GM12878 (cell line): ENCODE results near the gene ABHD8. TPM values are rescaled to one million over a fixed set of nuclear protein-coding genes. Genes with fewer than 3 reads are reported as not detected.

ENCODE experiments used
- ATAC-seq: fragments of 200-7000 bp; cut with Tn5 transposase; 3 replicates; pipeline ENCODE4 v1.9.1; 2020; ENCODE audit warnings: mild to moderate bottlenecking, moderate library complexity
- BruUV-seq: library from RNA; stranded (reverse); fragments of 400-500 nt; replicated peaks from 2 replicates; lab custom pipeline; 2021; lab: Mats Ljungman, UMichigan
- CTCF ChIA-PET: fragments of 300-600 bp; sonication (Branson Sonifier 250); formaldehyde crosslinking; extraction: SDS; loops from one replicate; lab custom pipeline; 2021; ENCODE audit warnings: inconsistent platforms; lab: Yijun Ruan, JAX
- POLR2A ChIA-PET: fragments of 350-600 bp; formaldehyde crosslinking; extraction: SDS; loops from one replicate; lab custom pipeline; 2021; ENCODE audit warnings: inconsistent platforms; lab: Charles Lee
- RAD21 ChIA-PET: fragments of 300-600 bp; sonication (Branson Sonifier 250); formaldehyde crosslinking; loops from one replicate; lab custom pipeline; 2023; ENCODE audit warnings: antibody characterized with exemption; ENCODE audit not compliant: unreplicated experiment; lab: Charles Lee
- SMC1A ChIA-PET: fragments of 300-600 bp; sonication (Branson Sonifier 250); formaldehyde crosslinking; loops from one replicate; lab custom pipeline; 2023; ENCODE audit not compliant: unreplicated experiment, uncharacterized antibody; lab: Charles Lee
- DNase-seq: peaks from one replicate; pipeline ENCODE4 v3.0.0-alpha.2; 2011; ENCODE audit warnings: low read depth, low spot score
- FAIRE-seq: peaks from 3 replicates; lab custom pipeline; 2011; peaks lifted over from hg19 to GRCh38; lab: Jason Lieb, UNC
- H2AFZ ChIP-seq: 2 replicates; pipeline ENCODE4 v1.6.0; 2011; ENCODE audit warnings: low read depth, low read length, control low read depth; ENCODE audit not compliant: control insufficient read depth
- H3K27ac ChIP-seq: 2 replicates; pipeline ENCODE4 v1.5.1; 2011; ENCODE audit warnings: control low read depth; ENCODE audit not compliant: control insufficient read depth, insufficient read depth
- H3K27me3 ChIP-seq, 2 experiments: replicated peaks in 1 of 2; 2 replicates each; pipeline versions ENCODE4 v1.6.0 to v1.6.1; 2011; ENCODE audit warnings: low read length in 1 of 2; ENCODE audit not compliant: control insufficient read depth in 2 of 2, insufficient read depth in 2 of 2
- H3K36me3 ChIP-seq, 2 experiments: 2 replicates each; pipeline ENCODE4 v1.5.1; 2011; ENCODE audit warnings: low read length in 1 of 2; ENCODE audit not compliant: control insufficient read depth in 2 of 2, insufficient read depth in 2 of 2
- H3K4me1 ChIP-seq: 2 replicates; pipeline ENCODE4 v1.6.1; 2011; ENCODE audit warnings: mild to moderate bottlenecking, low read length, moderate library complexity, mixed read lengths; ENCODE audit not compliant: control insufficient read depth, insufficient read depth
- H3K4me2 ChIP-seq: 2 replicates; pipeline ENCODE4 v1.6.0; 2011; ENCODE audit warnings: control low read depth; ENCODE audit not compliant: control insufficient read depth, insufficient read depth
- H3K4me3 ChIP-seq: fragments of 200-600 bp; sonication (generic); 2 replicates; pipeline ENCODE4 v1.5.1; 2016
- H3K79me2 ChIP-seq: 2 replicates; pipeline ENCODE4 v1.6.0; 2011; ENCODE audit warnings: low read length; ENCODE audit not compliant: control insufficient read depth, insufficient read depth
- H3K9ac ChIP-seq: 2 replicates; pipeline ENCODE4 v1.8.0; 2011; ENCODE audit warnings: low read length, control low read depth, mixed read lengths; ENCODE audit not compliant: control insufficient read depth, insufficient read depth
- H3K9me3 ChIP-seq: replicated peaks from 3 replicates; pipeline ENCODE4 v1.5.1; 2011; ENCODE audit warnings: mild to moderate bottlenecking, low read length; ENCODE audit not compliant: control insufficient read depth, insufficient read depth
- H4K20me1 ChIP-seq: 2 replicates; pipeline ENCODE4 v1.6.0; 2011; ENCODE audit not compliant: control insufficient read depth, insufficient read depth
- BCLAF1 ChIP-seq: fragments of 450-650 bp; IDR thresholded peaks from 2 replicates; pipeline ENCODE4 v1.6.1; 2017; ENCODE audit warnings: antibody characterized with exemption, mild to moderate bottlenecking, moderate library complexity
- EED ChIP-seq: sonication (generic); IDR thresholded peaks from 2 replicates; pipeline ENCODE4 v1.6.1; 2016; ENCODE audit warnings: antibody characterized with exemption, low read depth
- IRF4 ChIP-seq: IDR thresholded peaks from 2 replicates; pipeline ENCODE4 v1.6.1; 2011; ENCODE audit warnings: low read depth, low read length
- JUNB ChIP-seq: IDR thresholded peaks from 2 replicates; pipeline ENCODE4 v1.6.1; 2016; ENCODE audit warnings: antibody characterized with exemption, mild to moderate bottlenecking
- MEF2B ChIP-seq: fragments of 450-650 bp; IDR thresholded peaks from 2 replicates; pipeline ENCODE4 v1.6.1; 2018; ENCODE audit warnings: mild to moderate bottlenecking, moderate library complexity; ENCODE audit not compliant: partially characterized antibody, poor library complexity, severe bottlenecking
- MTA3 ChIP-seq: IDR thresholded peaks from 2 replicates; pipeline ENCODE4 v1.6.1; 2012; ENCODE audit warnings: low read length, inconsistent platforms, borderline replicate concordance
- NR2F1 ChIP-seq: fragments of 450-650 bp; conservative IDR thresholded peaks from 2 replicates; pipeline ENCODE4 v1.6.1; 2017; ENCODE audit warnings: mild to moderate bottlenecking
- RBBP5 ChIP-seq: fragments of 200-600 bp; sonication (generic); conservative IDR thresholded peaks from 2 replicates; pipeline ENCODE4 v1.6.1; 2016
- RCOR1 ChIP-seq: conservative IDR thresholded peaks from 2 replicates; pipeline ENCODE4 v1.6.1; 2012; ENCODE audit warnings: low read depth, low read length, improper control_type of control experiment
- RELA ChIP-seq: fragments of 450-650 bp; IDR thresholded peaks from 2 replicates; pipeline ENCODE4 v1.8.0; 2014; ENCODE audit warnings: borderline replicate concordance; ENCODE audit not compliant: partially characterized antibody
- SIX5 ChIP-seq: IDR thresholded peaks from 2 replicates; pipeline ENCODE4 v1.6.1; 2011; ENCODE audit warnings: mild to moderate bottlenecking, low read depth, low read length, moderate library complexity; ENCODE audit not compliant: severe bottlenecking
- TAF1 ChIP-seq: IDR thresholded peaks from 2 replicates; pipeline ENCODE4 v1.6.1; 2011; ENCODE audit warnings: mild to moderate bottlenecking, low read depth, low read length, borderline replicate concordance
- YBX1 ChIP-seq: fragments of 450-650 bp; IDR thresholded peaks from 2 replicates; pipeline ENCODE4 v1.6.1; 2016; ENCODE audit warnings: antibody characterized with exemption
- ZNF217 ChIP-seq: fragments of 450-650 bp; IDR thresholded peaks from 2 replicates; pipeline ENCODE4 v1.6.1; 2017; ENCODE audit warnings: antibody characterized with exemption, mild to moderate bottlenecking
- ZZZ3 ChIP-seq: IDR thresholded peaks from 2 replicates; pipeline ENCODE4 v1.6.1; 2011; ENCODE audit warnings: low read depth; ENCODE audit not compliant: control insufficient read depth, insufficient read length
- WGBS: methylation state at CpG from one replicate; pipeline ENCODE4 v1.1.6; 2016; ENCODE audit warnings: low lambda C conversion rate; ENCODE audit not compliant: insufficient replicate concordance, insufficient coverage; ENCODE audit errors: missing lambda C conversion rate; 5-methylcytosine and 5-hydroxymethylcytosine counted together
- in situ Hi-C: fragments of 300-500 bp; cut with MboI; formaldehyde crosslinking; loops from 9 replicates; pipeline ENCODE4 v1.14.3; 2018; ENCODE audit warnings: mixed read lengths
- intact Hi-C: fragments of 100-400 bp; cut with micrococcal nuclease; formaldehyde crosslinking; loops from one replicate; pipeline ENCODE4 v1.14.2; 2022; ENCODE audit not compliant: unreplicated experiment
- polyA plus RNA-seq, 11 experiments: library from polyadenylated mRNA; depleted of rRNA in 4 of 11; unstranded in 6 of 11; stranded (reverse) in 5 of 11; fragments of >200 nt; fragmentation: Nextera tagmentation in 4 of 11; fragmentation: Illumina TruSeq in 1 of 11; extraction: Ambion mirVana in 4 of 11; extraction: Trizol in 1 of 11; gene quantifications; 1 replicate in 1 of 11; 2 replicates in 10 of 11; pipeline versions ENCODE4 v1.2.1 to v1.2.3, GENCODE V29; 2011 to 2016; ENCODE audit warnings: inconsistent platforms in 2 of 11, missing spikeins in 2 of 11, low read depth in 1 of 11
- total RNA-seq, 4 experiments: library from RNA; depleted of rRNA in 3 of 4; stranded (reverse); fragments of >200 nt in 3 of 4; fragmentation: Illumina TruSeq in 1 of 4; extraction: Trizol in 1 of 4; gene quantifications; 2 replicates each; pipeline versions ENCODE4 v1.2.1 to v1.2.3, GENCODE V29; 2013 to 2021
- TF ChIP-seq, protein P1 (sequence below): fragments of 450-650 bp; IDR thresholded peaks from 2 replicates; pipeline ENCODE4 v1.6.1; 2016; ENCODE audit warnings: mild to moderate bottlenecking

Gene ABHD8
- total and polyA plus RNA-seq, 10 of the 15 experiments (the other 5 are each of a cell fraction or from before 2014, with no cell fraction given): 0.03 to 12.5 (median 6.0) TPM

- ChIA-PET SMC1A (interaction anchor here (1.5 to 5.0 kb wide), 2 partner anchors 18 to 190 kb away, joined by 7 to 43 read pairs; partner anchors contain the start of gene ANKLE1), POLR2A (no interaction called here), RAD21 (interaction anchor here (0.6 to 1.3 kb wide), 3 partner anchors 17 to 19 kb away, joined by 3 to 6 read pairs (median 5); no protein-coding TSS in a partner anchor), CTCF (interaction anchor here (0.9 to 10.5 kb wide), 5 partner anchors 9 to 29 kb away, joined by 3 to 120 read pairs (median 5); partner anchors contain the start of gene ANKLE1)
- H3K36me3 ChIP-seq: 0 out of 4 replicates have a peak, but pooled peaks cover 0 to 1% of the 10 kb centered on the region in 2 experiments
- BruUV-seq: no TSS peak
- H3K27me3 ChIP-seq: no peaks in the 10 kb centered on the region
- intact Hi-C loops (loop anchor here (5.0 to 10.0 kb wide), 2 partner anchors 197 to 489 kb away; no protein-coding TSS in a partner anchor), in situ Hi-C loops (no loop called here)
- H2AFZ ChIP-seq: no peak overlapping the region
- ATAC-seq (no peak), FAIRE-seq (no peak), DNase-seq (no peak)
- peaks cover 12% of the 10 kb centered on the region for H3K79me2 ChIP-seq
- no peaks in the 10 kb centered on the region for H3K9me3 ChIP-seq
- no peak overlapping the region for H3K4me3 ChIP-seq
- H4K20me1 ChIP-seq: no peaks in the 10 kb centered on the region
- no peak overlapping the region for H3K4me2 ChIP-seq
- H3K9ac ChIP-seq: no peak overlapping the region
- TF ChIP-seq IRF4 (no peak), RELA (no peak), ZZZ3 (no peak), ZNF217 (no peak; the same call in 1 of the 2 replicates), JUNB (no peak), MEF2B (no peak), SIX5 (no peak), YBX1 (no peak), RCOR1 (no peak), NR2F1 (no peak), BCLAF1 (no peak), MTA3 (no peak), RBBP5 (no peak), TAF1 (no peak), EED (no peak)
- TF ChIP-seq, protein P1, sequence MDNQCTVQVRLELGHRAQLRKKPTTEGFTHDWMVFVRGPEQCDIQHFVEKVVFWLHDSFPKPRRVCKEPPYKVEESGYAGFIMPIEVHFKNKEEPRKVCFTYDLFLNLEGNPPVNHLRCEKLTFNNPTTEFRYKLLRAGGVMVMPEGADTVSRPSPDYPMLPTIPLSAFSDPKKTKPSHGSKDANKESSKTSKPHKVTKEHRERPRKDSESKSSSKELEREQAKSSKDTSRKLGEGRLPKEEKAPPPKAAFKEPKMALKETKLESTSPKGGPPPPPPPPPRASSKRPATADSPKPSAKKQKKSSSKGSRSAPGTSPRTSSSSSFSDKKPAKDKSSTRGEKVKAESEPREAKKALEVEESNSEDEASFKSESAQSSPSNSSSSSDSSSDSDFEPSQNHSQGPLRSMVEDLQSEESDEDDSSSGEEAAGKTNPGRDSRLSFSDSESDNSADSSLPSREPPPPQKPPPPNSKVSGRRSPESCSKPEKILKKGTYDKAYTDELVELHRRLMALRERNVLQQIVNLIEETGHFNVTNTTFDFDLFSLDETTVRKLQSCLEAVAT: no peak
- H3K4me1 ChIP-seq: peaks cover 14% of the 10 kb centered on the region
- no peak overlapping the region for H3K27ac ChIP-seq
- 86% methylated on average over 23 of the region's 23 CpGs for WGBS
Measured at GRCh38 chr19:17263712-17264640, 39.2 kb downstream of the ABHD8 start.
